DOHH2 (cell line): Measurements from ENCODE around the gene HORMAD2.

ENCODE experiments used
- H3F3A ChIP-seq: fragments of 200-600 bp; sonication (generic), shearing (Covaris generic); 2 replicates; pipeline ENCODE4 v1.6.0; 2016; ENCODE audit warnings: antibody characterized with exemption, mild to moderate bottlenecking; ENCODE audit not compliant: control insufficient read depth, insufficient read depth
- H3K27ac ChIP-seq: fragments of 200-600 bp; sonication (generic); 2 replicates; pipeline ENCODE4 v1.5.1; 2014; ENCODE audit warnings: low read depth, mild to moderate bottlenecking, low read length, moderate library complexity
- H3K27me3 ChIP-seq: fragments of 200-600 bp; sonication (generic); 2 replicates; pipeline ENCODE4 v1.6.1; 2014; ENCODE audit warnings: mild to moderate bottlenecking, low read length, mixed read lengths; ENCODE audit not compliant: control insufficient read depth
- H3K36me3 ChIP-seq: fragments of 200-600 bp; sonication (generic); 2 replicates; pipeline ENCODE4 v1.6.1; 2014; ENCODE audit warnings: mild to moderate bottlenecking, low read length, moderate library complexity, mixed read lengths; ENCODE audit not compliant: control insufficient read depth
- H3K4me1 ChIP-seq: fragments of 200-600 bp; sonication (generic); 2 replicates; pipeline ENCODE4 v1.6.1; 2014; ENCODE audit warnings: mild to moderate bottlenecking, low read length, mixed read lengths; ENCODE audit not compliant: control insufficient read depth
- H3K4me2 ChIP-seq: fragments of 200-600 bp; sonication (generic); 2 replicates; pipeline ENCODE4 v1.6.0; 2014; ENCODE audit warnings: mild to moderate bottlenecking, low read length, moderate library complexity
- H3K4me3 ChIP-seq: fragments of 200-600 bp; sonication (generic); 2 replicates; pipeline ENCODE4 v1.5.1; 2014; ENCODE audit warnings: mild to moderate bottlenecking, low read length, mixed read lengths
- H3K79me2 ChIP-seq: fragments of 200-600 bp; sonication (generic); 2 replicates; pipeline ENCODE4 v1.6.1; 2014; ENCODE audit warnings: mild to moderate bottlenecking, low read length, mixed read lengths; ENCODE audit not compliant: control insufficient read depth
- H3K9me2 ChIP-seq: fragments of 200-600 bp; sonication (generic); replicated peaks from 2 replicates; pipeline ENCODE4 v1.6.1; 2014; ENCODE audit warnings: mild to moderate bottlenecking, low read length, mixed read lengths; ENCODE audit not compliant: control insufficient read depth
- H3K9me3 ChIP-seq: fragments of 200-600 bp; sonication (generic); 2 replicates; pipeline ENCODE4 v1.6.1; 2014; ENCODE audit warnings: antibody characterized with exemption, low read length, mixed read lengths; ENCODE audit not compliant: control insufficient read depth, insufficient read depth
- H4K20me1 ChIP-seq: fragments of 200-600 bp; sonication (generic); 2 replicates; pipeline ENCODE4 v1.6.0; 2014; ENCODE audit warnings: low read depth, mild to moderate bottlenecking, antibody characterized with exemption, low read length, moderate library complexity; ENCODE audit not compliant: control insufficient read depth, insufficient read depth
- EZH2phosphoT487 ChIP-seq: fragments of 200-600 bp; sonication (generic); IDR thresholded peaks from 2 replicates; pipeline ENCODE4 v1.6.1; 2017; ENCODE audit warnings: borderline replicate concordance, mild to moderate bottlenecking, antibody characterized with exemption, low read length, moderate library complexity, mixed read lengths
- TF ChIP-seq, protein P1 (sequence below): fragments of 200-600 bp; sonication (generic); IDR thresholded peaks from one replicate; pipeline ENCODE4 v1.5.1; 2014; ENCODE audit warnings: antibody characterized with exemption, mild to moderate bottlenecking, low read depth, low read length; ENCODE audit not compliant: poor library complexity, severe bottlenecking

HORMAD2 gene

DNA sequence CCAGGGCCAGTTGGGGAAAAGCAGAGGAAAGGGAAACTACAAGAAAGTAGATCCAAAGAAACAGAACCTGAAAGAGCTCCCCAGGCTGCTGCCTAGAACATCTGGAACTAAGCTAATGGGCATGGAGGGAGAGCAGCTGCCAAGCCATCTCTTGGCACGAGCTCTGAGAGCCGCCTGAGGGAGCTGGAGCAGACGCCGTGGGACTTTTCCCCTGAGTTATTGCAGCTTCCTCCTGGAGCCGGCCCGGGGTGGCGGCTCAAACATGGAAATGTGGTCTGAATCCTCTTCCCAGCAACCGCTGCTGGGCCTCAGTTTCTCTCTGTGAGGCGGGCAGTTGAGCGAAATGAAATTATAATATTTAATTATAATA is 124.5 kb downstream of the HORMAD2 start:
- Histone ChIP-seq H3K9me3 (no peaks in the 10 kb centered on the region), H3K27me3 (no peaks in the 10 kb centered on the region), H3K27ac (no peak overlapping the region), H3K4me3 (no peak overlapping the region), H4K20me1 (no peaks in the 10 kb centered on the region), H3K4me1 (no peaks in the 10 kb centered on the region), H3F3A (no peaks in the 10 kb centered on the region), H3K36me3 (no peaks in the 10 kb centered on the region), H3K79me2 (no peaks in the 10 kb centered on the region), H3K4me2 (no peak overlapping the region), H3K9me2 (no peaks in the 10 kb centered on the region)
- no peak for TF ChIP-seq EZH2phosphoT487
- TF ChIP-seq, protein P1, sequence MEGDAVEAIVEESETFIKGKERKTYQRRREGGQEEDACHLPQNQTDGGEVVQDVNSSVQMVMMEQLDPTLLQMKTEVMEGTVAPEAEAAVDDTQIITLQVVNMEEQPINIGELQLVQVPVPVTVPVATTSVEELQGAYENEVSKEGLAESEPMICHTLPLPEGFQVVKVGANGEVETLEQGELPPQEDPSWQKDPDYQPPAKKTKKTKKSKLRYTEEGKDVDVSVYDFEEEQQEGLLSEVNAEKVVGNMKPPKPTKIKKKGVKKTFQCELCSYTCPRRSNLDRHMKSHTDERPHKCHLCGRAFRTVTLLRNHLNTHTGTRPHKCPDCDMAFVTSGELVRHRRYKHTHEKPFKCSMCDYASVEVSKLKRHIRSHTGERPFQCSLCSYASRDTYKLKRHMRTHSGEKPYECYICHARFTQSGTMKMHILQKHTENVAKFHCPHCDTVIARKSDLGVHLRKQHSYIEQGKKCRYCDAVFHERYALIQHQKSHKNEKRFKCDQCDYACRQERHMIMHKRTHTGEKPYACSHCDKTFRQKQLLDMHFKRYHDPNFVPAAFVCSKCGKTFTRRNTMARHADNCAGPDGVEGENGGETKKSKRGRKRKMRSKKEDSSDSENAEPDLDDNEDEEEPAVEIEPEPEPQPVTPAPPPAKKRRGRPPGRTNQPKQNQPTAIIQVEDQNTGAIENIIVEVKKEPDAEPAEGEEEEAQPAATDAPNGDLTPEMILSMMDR: no peak

DNA sequence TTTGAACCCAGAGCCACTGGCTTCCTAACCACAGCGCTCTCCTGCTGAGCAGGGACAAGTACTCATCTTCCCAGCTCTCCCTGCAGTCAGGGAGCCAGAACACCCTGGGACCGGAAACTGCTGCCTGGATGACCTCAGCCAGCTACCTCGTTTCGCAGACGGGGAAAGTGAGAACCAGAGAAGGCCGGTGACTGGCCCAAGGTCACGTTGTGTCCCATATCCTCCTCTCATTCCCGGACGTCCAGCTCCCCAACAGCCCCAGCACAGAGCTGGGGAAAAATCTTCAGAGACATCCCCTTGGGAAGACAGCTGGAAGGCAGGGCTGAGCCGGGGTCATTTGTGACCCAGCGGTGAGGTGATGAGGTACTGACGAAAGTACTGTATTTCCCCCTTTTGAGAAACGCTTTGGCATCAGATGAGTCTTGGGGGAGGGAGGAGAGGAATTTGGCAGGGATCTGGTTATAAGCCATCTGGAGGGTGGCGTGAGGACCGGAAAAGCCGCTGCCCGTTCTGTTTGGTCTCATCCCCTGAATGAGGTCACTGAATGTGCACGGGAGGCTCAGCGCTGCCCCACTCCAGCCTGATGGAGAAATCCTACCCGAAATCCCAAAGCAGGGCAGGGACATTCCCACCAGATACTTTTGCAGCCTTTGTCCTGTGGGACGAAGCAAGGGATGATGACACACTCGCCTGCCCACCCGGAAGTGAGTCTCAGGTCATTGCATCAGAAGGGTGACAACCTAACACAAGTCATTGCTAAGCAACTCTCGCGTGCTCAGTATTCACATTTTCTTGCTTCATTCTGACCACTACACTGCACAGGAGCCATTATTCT is 125.2 kb downstream of the HORMAD2 start:
- Histone ChIP-seq H3K9me2 (no peaks in the 10 kb centered on the region), H3K4me2 (no peak overlapping the region), H3K9me3 (no peaks in the 10 kb centered on the region), H3K79me2 (no peaks in the 10 kb centered on the region), H3K36me3 (no peaks in the 10 kb centered on the region), H3F3A (no peaks in the 10 kb centered on the region), H4K20me1 (no peaks in the 10 kb centered on the region), H3K4me3 (no peak overlapping the region), H3K4me1 (no peaks in the 10 kb centered on the region), H3K27ac (no peak overlapping the region), H3K27me3 (no peaks in the 10 kb centered on the region)
- TF ChIP-seq, protein P1: no peak
- TF ChIP-seq EZH2phosphoT487: no peak

DNA sequence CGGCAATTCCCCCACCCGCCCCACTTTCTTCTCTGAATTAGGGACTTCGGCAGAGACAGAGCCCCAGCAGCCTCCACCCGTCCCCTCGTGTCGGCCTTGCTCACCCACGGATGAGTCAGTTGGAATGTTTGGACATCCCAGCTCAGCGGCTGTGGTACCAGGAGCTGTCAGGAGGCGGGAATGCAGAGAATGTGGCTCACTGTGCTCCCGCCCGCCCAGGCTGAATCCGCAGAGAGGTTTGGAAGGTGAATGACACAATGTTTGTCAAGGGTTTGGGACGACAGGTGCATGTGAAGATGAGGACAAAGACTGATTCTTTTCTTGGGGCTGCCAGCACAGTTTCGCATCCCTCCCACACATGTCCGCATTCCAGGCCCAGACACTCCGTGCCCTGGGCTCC is 126.7 kb downstream of the HORMAD2 start:
- no peak for TF ChIP-seq EZH2phosphoT487
- Histone ChIP-seq H3K79me2 (no peaks in the 10 kb centered on the region), H3K27ac (no peak overlapping the region), H3K4me2 (no peak overlapping the region), H3K4me3 (no peak overlapping the region), H4K20me1 (no peaks in the 10 kb centered on the region), H3K9me2 (no peaks in the 10 kb centered on the region), H3K27me3 (no peaks in the 10 kb centered on the region), H3K9me3 (no peaks in the 10 kb centered on the region), H3F3A (no peaks in the 10 kb centered on the region), H3K36me3 (no peaks in the 10 kb centered on the region), H3K4me1 (no peaks in the 10 kb centered on the region)
